Astrocyte (in vitro differentiated cells and primary cell): ENCODE measurements around the gene TRPM3. TPM values are rescaled to one million over a fixed set of nuclear protein-coding genes. Genes with fewer than 3 reads are reported as not detected.
A peak's percentile ranks its signal among the peaks of the same experiment; 100 is the strongest.

Source experiments
- DNase-seq: peaks from one replicate; pipeline ENCODE4 v3.0.0-alpha.2; 2010; ENCODE audit warnings: low read depth
- FAIRE-seq: peaks from 2 replicates; lab custom pipeline; 2011; peaks lifted over from hg19 to GRCh38; lab: Jason Lieb, UNC
- H2AFZ ChIP-seq: 2 replicates; pipeline ENCODE4 v1.6.0; 2012; ENCODE audit warnings: low read depth, low read length, inconsistent platforms
- H3K27ac ChIP-seq: 2 replicates; pipeline ENCODE4 v1.5.1; 2011; ENCODE audit warnings: low read depth, low read length, inconsistent platforms
- H3K27me3 ChIP-seq: 2 replicates; pipeline ENCODE4 v1.6.0; 2011; ENCODE audit warnings: low read length, inconsistent platforms; ENCODE audit not compliant: insufficient read depth
- H3K36me3 ChIP-seq: 2 replicates; pipeline ENCODE4 v1.5.1; 2011; ENCODE audit warnings: low read length, inconsistent platforms; ENCODE audit not compliant: insufficient read depth
- H3K4me1 ChIP-seq: 2 replicates; pipeline ENCODE4 v1.5.1; 2011; ENCODE audit warnings: low read length, inconsistent platforms; ENCODE audit not compliant: insufficient read depth
- H3K4me2 ChIP-seq: 2 replicates; pipeline ENCODE4 v1.6.0; 2012; ENCODE audit warnings: low read length, inconsistent platforms
- H3K4me3 ChIP-seq: 2 replicates; pipeline ENCODE4 v1.5.1; 2011; ENCODE audit warnings: low read depth, mild to moderate bottlenecking, low read length, inconsistent platforms; ENCODE audit not compliant: insufficient read depth
- H3K79me2 ChIP-seq: 2 replicates; pipeline ENCODE4 v1.6.0; 2012; ENCODE audit warnings: mild to moderate bottlenecking, low read length, inconsistent platforms; ENCODE audit not compliant: insufficient read depth
- H3K9ac ChIP-seq: 2 replicates; pipeline ENCODE4 v1.6.0; 2012; ENCODE audit warnings: mild to moderate bottlenecking, low read length, inconsistent platforms
- H3K9me3 ChIP-seq: 2 replicates; pipeline ENCODE4 v1.5.1; 2012; ENCODE audit warnings: low read depth, mild to moderate bottlenecking, low read length, inconsistent platforms; ENCODE audit not compliant: insufficient read depth
- H4K20me1 ChIP-seq: 2 replicates; pipeline ENCODE4 v1.6.0; 2012; ENCODE audit warnings: low read length, inconsistent platforms; ENCODE audit not compliant: insufficient read depth
- H3K27ac Mint-ChIP-seq: one replicate; pipeline ENCODE4 v1.8.0; 2021; ENCODE audit warnings: mild to moderate bottlenecking, mixed read lengths; ENCODE audit not compliant: unreplicated experiment
- H3K27me3 Mint-ChIP-seq: one replicate; pipeline ENCODE4 v1.8.0; 2021; ENCODE audit warnings: low read depth, mixed read lengths; ENCODE audit not compliant: unreplicated experiment
- H3K36me3 Mint-ChIP-seq: one replicate; pipeline ENCODE4 v1.8.0; 2021; ENCODE audit warnings: low read depth, mixed read lengths; ENCODE audit not compliant: unreplicated experiment
- H3K4me1 Mint-ChIP-seq: one replicate; pipeline ENCODE4 v1.8.0; 2021; ENCODE audit warnings: low read depth, mixed read lengths; ENCODE audit not compliant: unreplicated experiment
- H3K4me3 Mint-ChIP-seq: one replicate; pipeline ENCODE4 v1.8.0; 2021; ENCODE audit warnings: mild to moderate bottlenecking, moderate library complexity, mixed read lengths; ENCODE audit not compliant: unreplicated experiment
- H3K9me3 Mint-ChIP-seq: one replicate; pipeline ENCODE4 v1.8.0; 2021; ENCODE audit warnings: mild to moderate bottlenecking, mixed read lengths; ENCODE audit not compliant: unreplicated experiment
- CTCF ChIP-seq: IDR thresholded peaks from 2 replicates; pipeline ENCODE4 v1.5.1; 2011; ENCODE audit warnings: low read depth, mild to moderate bottlenecking, inconsistent platforms, low read length, moderate library complexity; ENCODE audit not compliant: insufficient read depth
- EZH2 ChIP-seq: IDR thresholded peaks from 2 replicates; pipeline ENCODE4 v1.6.1; 2012; ENCODE audit warnings: mild to moderate bottlenecking, low read length, inconsistent platforms; ENCODE audit not compliant: insufficient read depth
- total RNA-seq: library from RNA; stranded (reverse); gene quantifications from 2 replicates; pipeline ENCODE4 v1.2.1, GENCODE V29; 2021

Gene TRPM3
- total RNA-seq, 1 donor from 2014 or later: 0.14 TPM

GRCh38 chr9:71127301-71127700 lies 5.9 kb upstream of the TRPM3 start:
- Mint-ChIP-seq H3K36me3 (no peaks in the 10 kb centered on the region), H3K4me1 (no peaks in the 10 kb centered on the region), H3K4me3 (no peak overlapping the region), H3K27me3 (peaks cover 10% of the 10 kb centered on the region), H3K9me3 (no peaks in the 10 kb centered on the region), H3K27ac (no peak overlapping the region)
- H2AFZ ChIP-seq: no peak overlapping the region
- no peaks in the 10 kb centered on the region for H4K20me1 ChIP-seq
- no peak overlapping the region for H3K9ac ChIP-seq
- no peak overlapping the region for H3K4me2 ChIP-seq
- no peak for TF ChIP-seq CTCF
- no peak for TF ChIP-seq EZH2
- H3K27me3 ChIP-seq: peaks cover 4% of the 10 kb centered on the region
- FAIRE-seq (no peak), DNase-seq (no peak)
- H3K4me1 ChIP-seq: no peaks in the 10 kb centered on the region
- no peaks in the 10 kb centered on the region for H3K36me3 ChIP-seq
- no peaks in the 10 kb centered on the region for H3K79me2 ChIP-seq
- no peaks in the 10 kb centered on the region for H3K9me3 ChIP-seq
- no peak overlapping the region for H3K27ac ChIP-seq
- no peak overlapping the region for H3K4me3 ChIP-seq

GRCh38 chr9:71122421-71122820 lies 1.0 kb upstream of the TRPM3 start:
- no peaks in the 10 kb centered on the region for H3K4me1 ChIP-seq
- no peak overlapping the region for H2AFZ ChIP-seq
- TF ChIP-seq EZH2 (no peak), CTCF (no peak)
- H3K27me3 ChIP-seq: peaks cover 7% of the 10 kb centered on the region
- FAIRE-seq: no peak
- no peaks in the 10 kb centered on the region for H3K36me3 Mint-ChIP-seq
- DNase-seq: no peak
- H3K4me2 ChIP-seq: no peak overlapping the region
- no peaks in the 10 kb centered on the region for H3K36me3 ChIP-seq
- H3K9me3 Mint-ChIP-seq: no peaks in the 10 kb centered on the region
- no peaks in the 10 kb centered on the region for H3K9me3 ChIP-seq
- H3K9ac ChIP-seq: no peak overlapping the region
- H3K79me2 ChIP-seq: no peaks in the 10 kb centered on the region
- H3K27ac Mint-ChIP-seq: no peak overlapping the region
- H3K4me3 Mint-ChIP-seq: no peak overlapping the region
- H3K27ac ChIP-seq: no peak overlapping the region
- no peaks in the 10 kb centered on the region for H4K20me1 ChIP-seq
- H3K4me3 ChIP-seq: no peak overlapping the region
- peaks cover 37% of the 10 kb centered on the region for H3K27me3 Mint-ChIP-seq
- no peaks in the 10 kb centered on the region for H3K4me1 Mint-ChIP-seq

- H3K27ac ChIP-seq: no peak overlapping the region
- Mint-ChIP-seq H3K27ac (no peak overlapping the region), H3K36me3 (no peaks in the 10 kb centered on the region), H3K4me3 (peak overlapping the region; percentile 64), H3K27me3 (peaks cover 37% of the 10 kb centered on the region), H3K4me1 (no peaks in the 10 kb centered on the region), H3K9me3 (no peaks in the 10 kb centered on the region)
- no peak for DNase-seq
- H3K79me2 ChIP-seq: no peaks in the 10 kb centered on the region
- no peak overlapping the region for H3K4me3 ChIP-seq
- no peaks in the 10 kb centered on the region for H3K4me1 ChIP-seq
- no peak overlapping the region for H2AFZ ChIP-seq
- no peak for FAIRE-seq
- no peak overlapping the region for H3K4me2 ChIP-seq
- H4K20me1 ChIP-seq: no peaks in the 10 kb centered on the region
- H3K9me3 ChIP-seq: no peaks in the 10 kb centered on the region
- no peak overlapping the region for H3K9ac ChIP-seq
- no peaks in the 10 kb centered on the region for H3K36me3 ChIP-seq
- peaks cover 7% of the 10 kb centered on the region for H3K27me3 ChIP-seq
- TF ChIP-seq CTCF (no peak), EZH2 (no peak)
Measured at GRCh38 chr9:71122022-71122275, 528 bp upstream of the TRPM3 start.
